Measurements from ENCODE around the gene ADGRL3. TPM values are rescaled to one million over a fixed set of nuclear protein-coding genes. Genes with fewer than 3 reads are reported as not detected.

The ADGRL3 gene
- total RNA-seq, 2 experiments from 2014 or later: not detected

- Mint-ChIP-seq H3K27ac (no peak overlapping the region), H3K4me1 (ENCODE audit: low read depth) (no peaks in the 10 kb centered on the region)
Measured at GRCh38 chr4:61734409-61734808, 534.3 kb downstream of the ADGRL3 start.

GRCh38 chr4:61739887-61740286 lies 539.8 kb downstream of the ADGRL3 start:
- intact Hi-C loops (cut with micrococcal nuclease): no loop called here
- ChIA-PET CTCF (interaction anchor here (1.0 kb wide), 1 partner anchor 10 kb away, joined by 3 read pairs; no protein-coding TSS in a partner anchor), POLR2A (no interaction called here)
- Mint-ChIP-seq H3K4me3 (no peak overlapping the region), H3K9me3 (peaks cover 5% of the 10 kb centered on the region), H3K27me3 (no peaks in the 10 kb centered on the region), H3K27ac (no peak overlapping the region), H3K36me3 (ENCODE audit: low read depth) (no peaks in the 10 kb centered on the region), H3K4me1 (ENCODE audit: low read depth) (no peaks in the 10 kb centered on the region)
- no peak for TF ChIP-seq CTCF (IDR thresholded peaks at IDR 0.05)
- no peak for ATAC-seq
- DNase-seq: no peak

More at GRCh38 chr4:61734409-61734808, 534.3 kb downstream of the ADGRL3 start:
- TF ChIP-seq CTCF (IDR thresholded peaks at IDR 0.05): no peak
- DNase-seq: no peak
- H3K9me3 Mint-ChIP-seq: peaks cover 2% of the 10 kb centered on the region
- intact Hi-C loops (cut with micrococcal nuclease): no loop called here
- POLR2A ChIA-PET: no interaction called here
- H3K27me3 Mint-ChIP-seq: no peaks in the 10 kb centered on the region
- no peak for ATAC-seq
- CTCF ChIA-PET: no interaction called here
- no peak overlapping the region for H3K4me3 Mint-ChIP-seq
- no peaks in the 10 kb centered on the region for H3K36me3 Mint-ChIP-seq (ENCODE audit: low read depth)

GRCh38 chr4:61740886-61741285 lies 540.8 kb downstream of the ADGRL3 start:
- POLR2A ChIA-PET: no interaction called here
- TF ChIP-seq CTCF (IDR thresholded peaks at IDR 0.05): no peak
- Mint-ChIP-seq H3K4me1 (ENCODE audit: low read depth) (no peaks in the 10 kb centered on the region), H3K36me3 (ENCODE audit: low read depth) (no peaks in the 10 kb centered on the region), H3K4me3 (no peak overlapping the region), H3K27ac (no peak overlapping the region), H3K27me3 (no peaks in the 10 kb centered on the region), H3K9me3 (peaks cover 5% of the 10 kb centered on the region)
- ATAC-seq (no peak), DNase-seq (no peak)
- intact Hi-C loops (cut with micrococcal nuclease): no loop called here
- CTCF ChIA-PET: interaction anchor here (1.0 kb wide), 1 partner anchor 9 kb away, joined by 3 read pairs; no protein-coding TSS in a partner anchor

- ATAC-seq: no peak
- Mint-ChIP-seq H3K4me1 (ENCODE audit: low read depth) (no peaks in the 10 kb centered on the region), H3K27me3 (no peaks in the 10 kb centered on the region), H3K9me3 (peaks cover 5% of the 10 kb centered on the region), H3K27ac (no peak overlapping the region), H3K36me3 (ENCODE audit: low read depth) (no peaks in the 10 kb centered on the region), H3K4me3 (no peak overlapping the region)
- TF ChIP-seq CTCF (IDR thresholded peaks at IDR 0.05): no peak
- intact Hi-C loops (cut with micrococcal nuclease): no loop called here
- POLR2A ChIA-PET: no interaction called here
- CTCF ChIA-PET: no interaction called here
- no peak for DNase-seq
Measured at GRCh38 chr4:61741327-61742096, 541.4 kb downstream of the ADGRL3 start.

GRCh38 chr4:61750810-61751209 lies 550.7 kb downstream of the ADGRL3 start:
- Mint-ChIP-seq H3K9me3 (peaks cover 2% of the 10 kb centered on the region), H3K36me3 (ENCODE audit: low read depth) (no peaks in the 10 kb centered on the region), H3K4me3 (no peak overlapping the region), H3K27ac (no peak overlapping the region), H3K27me3 (no peaks in the 10 kb centered on the region), H3K4me1 (ENCODE audit: low read depth) (no peaks in the 10 kb centered on the region)
- CTCF ChIA-PET: interaction anchor here (1.3 kb wide), 1 partner anchor 10 kb away, joined by 3 read pairs; no protein-coding TSS in a partner anchor
- intact Hi-C loops (cut with micrococcal nuclease): no loop called here
- POLR2A ChIA-PET: no interaction called here
- no peak for TF ChIP-seq CTCF (IDR thresholded peaks at IDR 0.05)
- DNase-seq (no peak), ATAC-seq (no peak)
